ENCODE data around the gene NANOGP8.

The NANOGP8 gene

DNA sequence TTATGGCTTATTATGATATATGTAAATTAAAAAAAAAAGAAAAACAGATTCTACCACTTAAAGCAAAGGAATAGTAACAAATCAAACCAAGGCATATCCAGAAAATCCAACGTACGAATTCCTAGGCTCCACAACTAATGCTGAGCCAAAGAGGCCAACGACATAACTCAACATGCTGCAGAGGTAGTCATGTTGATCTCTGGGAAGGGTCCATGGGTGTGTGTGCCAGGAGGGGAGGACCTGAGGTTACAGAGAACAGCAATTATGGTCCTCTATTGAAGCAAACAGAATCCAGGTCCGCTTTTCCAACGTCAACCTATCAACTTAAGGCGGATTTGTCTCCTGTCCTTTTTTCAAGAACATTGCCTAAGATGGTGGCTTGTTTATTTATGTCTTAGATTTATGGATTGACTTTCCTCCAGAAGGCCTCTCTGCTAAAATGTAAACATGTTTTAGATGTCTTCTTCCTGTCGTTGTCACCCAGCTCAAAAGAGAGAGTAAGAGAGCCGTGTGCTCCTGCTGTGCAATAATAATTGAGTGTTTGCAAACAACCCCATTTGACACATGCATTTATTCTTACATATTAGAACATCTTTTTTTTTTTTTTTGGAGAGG is 20.4 kb downstream of the NANOGP8 start:
- Histone ChIP-seq H3K4me1 (ENCODE audit: insufficient read depth, low read length, severe bottlenecking) (no peaks in the 10 kb centered on the region), H3K4me3 (ENCODE audit: low read depth, low read length, poor library complexity, severe bottlenecking) (no peak overlapping the region), H3K79me2 (ENCODE audit: insufficient read depth, low read length) (no peaks in the 10 kb centered on the region), H3K27me3 (ENCODE audit: insufficient read depth, low read length) (0 out of 2 replicates have a peak, but pooled peaks cover 6% of the 10 kb centered on the region), H3K36me3 (ENCODE audit: insufficient read depth, low read length) (no peaks in the 10 kb centered on the region; the same call in 1 of the 2 replicates), H2AFZ (ENCODE audit: low read length) (no peak overlapping the region), H3K9me2 (ENCODE audit: low read depth, low read length) (no peaks in the 10 kb centered on the region), H3K4me2 (ENCODE audit: low read length) (no peak overlapping the region), H3K9me3 (ENCODE audit: low read length) (no peaks in the 10 kb centered on the region), H3K9ac (ENCODE audit: low read length) (no peak overlapping the region), H4K20me1 (ENCODE audit: insufficient read depth, low read length) (no peaks in the 10 kb centered on the region), H3K27ac (ENCODE audit: low read depth, low read length, poor library complexity, severe bottlenecking) (no peak overlapping the region), H3F3A (ENCODE audit: insufficient read depth, low read length) (no peaks in the 10 kb centered on the region)
- TF ChIP-seq EZH2 (IDR thresholded peaks at IDR 0.05; ENCODE audit: borderline replicate concordance, low read length), result no peak
- TF ChIP-seq, protein P1, sequence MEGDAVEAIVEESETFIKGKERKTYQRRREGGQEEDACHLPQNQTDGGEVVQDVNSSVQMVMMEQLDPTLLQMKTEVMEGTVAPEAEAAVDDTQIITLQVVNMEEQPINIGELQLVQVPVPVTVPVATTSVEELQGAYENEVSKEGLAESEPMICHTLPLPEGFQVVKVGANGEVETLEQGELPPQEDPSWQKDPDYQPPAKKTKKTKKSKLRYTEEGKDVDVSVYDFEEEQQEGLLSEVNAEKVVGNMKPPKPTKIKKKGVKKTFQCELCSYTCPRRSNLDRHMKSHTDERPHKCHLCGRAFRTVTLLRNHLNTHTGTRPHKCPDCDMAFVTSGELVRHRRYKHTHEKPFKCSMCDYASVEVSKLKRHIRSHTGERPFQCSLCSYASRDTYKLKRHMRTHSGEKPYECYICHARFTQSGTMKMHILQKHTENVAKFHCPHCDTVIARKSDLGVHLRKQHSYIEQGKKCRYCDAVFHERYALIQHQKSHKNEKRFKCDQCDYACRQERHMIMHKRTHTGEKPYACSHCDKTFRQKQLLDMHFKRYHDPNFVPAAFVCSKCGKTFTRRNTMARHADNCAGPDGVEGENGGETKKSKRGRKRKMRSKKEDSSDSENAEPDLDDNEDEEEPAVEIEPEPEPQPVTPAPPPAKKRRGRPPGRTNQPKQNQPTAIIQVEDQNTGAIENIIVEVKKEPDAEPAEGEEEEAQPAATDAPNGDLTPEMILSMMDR (IDR thresholded peaks at IDR 0.05; ENCODE audit: low read length), result no peak

DNA sequence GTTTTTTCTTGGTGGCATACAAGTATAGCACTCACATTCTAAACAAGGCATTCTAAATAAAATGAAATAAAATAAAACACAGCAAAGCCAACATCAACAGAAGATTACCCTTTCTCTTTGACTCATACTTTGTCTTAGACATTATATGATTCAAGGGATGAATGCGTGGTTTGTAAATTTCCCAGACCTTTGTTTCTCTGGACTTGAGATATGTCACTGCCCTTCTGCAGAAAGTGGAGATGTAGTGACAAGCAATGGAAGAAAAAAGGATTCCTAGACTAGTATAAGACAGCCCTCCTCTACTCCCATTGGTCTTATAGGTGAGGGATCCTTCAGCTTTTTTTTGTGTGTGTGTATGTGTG is 22.4 kb downstream of the NANOGP8 start:
- Histone ChIP-seq H3K4me3 (ENCODE audit: low read depth, low read length, poor library complexity, severe bottlenecking) (no peak overlapping the region), H2AFZ (ENCODE audit: low read length) (no peak overlapping the region), H3K9me3 (ENCODE audit: low read length) (no peaks in the 10 kb centered on the region), H3K4me2 (ENCODE audit: low read length) (no peak overlapping the region), H3K27me3 (ENCODE audit: insufficient read depth, low read length) (0 out of 2 replicates have a peak, but pooled peaks cover 3% of the 10 kb centered on the region), H3K27ac (ENCODE audit: low read depth, low read length, poor library complexity, severe bottlenecking) (no peak overlapping the region), H3F3A (ENCODE audit: insufficient read depth, low read length) (no peaks in the 10 kb centered on the region), H3K79me2 (ENCODE audit: insufficient read depth, low read length) (no peaks in the 10 kb centered on the region), H3K4me1 (ENCODE audit: insufficient read depth, low read length, severe bottlenecking) (no peaks in the 10 kb centered on the region), H3K9me2 (ENCODE audit: low read depth, low read length) (no peaks in the 10 kb centered on the region), H3K36me3 (ENCODE audit: insufficient read depth, low read length) (no peaks in the 10 kb centered on the region; the same call in 1 of the 2 replicates), H3K9ac (ENCODE audit: low read length) (no peak overlapping the region), H4K20me1 (ENCODE audit: insufficient read depth, low read length) (no peaks in the 10 kb centered on the region)
- TF ChIP-seq, protein P1 (IDR thresholded peaks at IDR 0.05; ENCODE audit: low read length), result no peak
- TF ChIP-seq EZH2 (IDR thresholded peaks at IDR 0.05; ENCODE audit: borderline replicate concordance, low read length), result no peak

DNA sequence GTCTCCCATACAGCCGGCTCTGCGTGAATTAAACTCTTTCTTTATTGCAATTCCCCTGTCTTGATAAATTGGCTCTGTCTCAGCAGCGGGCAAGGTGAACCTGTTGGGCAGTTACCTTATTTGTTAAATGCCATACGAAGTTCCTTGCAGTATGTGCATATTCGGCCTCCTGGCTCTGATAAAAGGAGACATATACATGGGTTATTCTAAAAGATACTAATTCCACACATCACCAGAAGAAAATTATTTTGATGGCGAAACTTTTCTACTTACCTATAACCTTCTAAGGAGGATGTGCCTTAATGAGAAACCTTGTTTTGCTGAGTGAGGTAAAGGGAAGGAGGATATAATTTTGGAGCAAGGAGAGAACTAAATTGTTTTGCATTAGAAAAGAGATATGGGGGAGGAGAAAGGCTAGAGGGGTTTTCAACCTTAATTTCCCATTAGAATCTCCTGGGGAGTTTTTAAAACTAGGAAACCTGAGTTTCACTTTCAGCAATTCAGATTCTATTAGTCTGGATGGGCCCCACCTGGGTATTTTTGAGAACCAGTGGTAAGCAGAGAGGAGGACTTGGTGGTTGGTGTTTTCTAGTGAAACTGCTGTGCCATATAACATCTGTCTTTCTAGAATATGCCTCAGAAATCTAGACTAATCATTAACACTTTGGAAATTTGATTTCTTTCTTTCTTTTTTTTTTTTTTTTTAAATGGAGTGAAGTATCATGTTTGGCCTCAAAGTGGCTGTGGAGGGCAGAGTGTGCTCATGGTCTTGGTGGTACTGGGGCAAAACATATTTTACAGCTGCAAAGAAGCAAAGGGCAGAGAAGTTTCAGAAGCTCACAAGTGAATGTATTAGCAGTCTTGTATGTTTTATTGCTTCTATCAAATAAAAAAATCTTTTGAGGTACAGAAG is 23.0 kb downstream of the NANOGP8 start:
- Histone ChIP-seq H3K4me3 (ENCODE audit: low read depth, low read length, poor library complexity, severe bottlenecking) (no peak overlapping the region), H2AFZ (ENCODE audit: low read length) (no peak overlapping the region)

More for the DNA sequence above, 23.0 kb downstream of the NANOGP8 start:
- Histone ChIP-seq H4K20me1 (ENCODE audit: insufficient read depth, low read length) (no peaks in the 10 kb centered on the region), H3K9ac (ENCODE audit: low read length) (no peak overlapping the region), H3K4me2 (ENCODE audit: low read length) (no peak overlapping the region), H3F3A (ENCODE audit: insufficient read depth, low read length) (no peaks in the 10 kb centered on the region), H3K27ac (ENCODE audit: low read depth, low read length, poor library complexity, severe bottlenecking) (no peak overlapping the region), H3K9me3 (ENCODE audit: low read length) (no peaks in the 10 kb centered on the region), H3K9me2 (ENCODE audit: low read depth, low read length) (no peaks in the 10 kb centered on the region), H3K4me1 (ENCODE audit: insufficient read depth, low read length, severe bottlenecking) (no peaks in the 10 kb centered on the region), H3K79me2 (ENCODE audit: insufficient read depth, low read length) (no peaks in the 10 kb centered on the region), H3K27me3 (ENCODE audit: insufficient read depth, low read length) (no peaks in the 10 kb centered on the region), H3K36me3 (ENCODE audit: insufficient read depth, low read length) (no peaks in the 10 kb centered on the region; the same call in 1 of the 2 replicates)
- no peak for TF ChIP-seq EZH2 (IDR thresholded peaks at IDR 0.05; ENCODE audit: borderline replicate concordance, low read length)
- TF ChIP-seq, protein P1 (IDR thresholded peaks at IDR 0.05; ENCODE audit: low read length), result no peak
